HG02884 (cell line): ENCODE measurements around the gene TGM6.

Source experiments
- ATAC-seq: cut with Tn5 transposase; IDR thresholded peaks from one replicate; pipeline ENCODE4 v1.9.1; 2021; ENCODE audit warnings: mild to moderate bottlenecking, moderate library complexity; ENCODE audit not compliant: unreplicated experiment

TGM6 gene

DNA sequence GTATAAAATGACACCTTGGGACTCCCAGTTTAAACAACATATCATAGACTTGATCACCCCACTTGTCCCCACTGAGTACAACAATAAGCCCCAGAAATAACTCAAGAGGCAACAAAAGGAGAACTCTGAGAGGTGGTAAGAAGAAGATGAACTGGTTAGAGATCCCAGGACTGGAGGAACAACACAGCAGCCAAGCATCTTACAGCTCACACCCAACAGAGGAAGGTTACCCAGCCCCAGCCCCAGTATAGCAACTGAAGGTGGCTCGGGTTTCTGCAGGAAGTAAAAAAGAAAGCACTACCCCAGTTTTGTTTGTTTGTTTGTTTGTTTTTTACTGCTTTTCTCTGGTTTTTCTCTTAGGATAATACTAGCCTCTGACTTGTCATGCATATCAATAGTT, 17.1 kb upstream of the TGM6 start:
- ATAC-seq: no peak

- no peak for ATAC-seq
These were observed 16.7 kb upstream of the TGM6 start for GRCh38 chr20:2364044-2364443.

- no peak for ATAC-seq
These were observed 15.6 kb upstream of the TGM6 start for GRCh38 chr20:2365091-2365490.

- ATAC-seq: no peak
These were observed 15.0 kb upstream of the TGM6 start for GRCh38 chr20:2365666-2366065.

GRCh38 chr20:2368621-2369020, 12.1 kb upstream of the TGM6 start:
- ATAC-seq: no peak

DNA sequence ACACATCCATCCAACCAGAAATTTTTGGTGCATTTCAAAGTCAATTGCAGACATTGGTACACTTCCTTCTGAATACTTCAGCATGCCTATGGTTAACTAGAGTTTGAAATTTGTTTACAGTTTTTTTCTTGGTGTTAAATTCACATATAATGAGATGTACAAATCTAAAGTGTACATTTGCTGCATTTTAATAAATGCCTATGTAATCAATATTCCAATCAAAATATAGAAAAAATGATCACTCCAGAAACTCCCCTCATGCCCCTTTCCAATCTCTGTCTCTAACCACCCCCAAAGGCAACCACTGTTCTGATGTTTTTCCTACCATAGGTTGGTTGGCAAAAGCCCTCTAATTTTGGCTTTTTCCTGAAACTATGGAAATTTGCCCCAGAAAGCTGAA, 7.6 kb upstream of the TGM6 start:
- no peak for ATAC-seq

GRCh38 chr20:2374346-2375125, 6.2 kb upstream of the TGM6 start:
- no peak for ATAC-seq

DNA sequence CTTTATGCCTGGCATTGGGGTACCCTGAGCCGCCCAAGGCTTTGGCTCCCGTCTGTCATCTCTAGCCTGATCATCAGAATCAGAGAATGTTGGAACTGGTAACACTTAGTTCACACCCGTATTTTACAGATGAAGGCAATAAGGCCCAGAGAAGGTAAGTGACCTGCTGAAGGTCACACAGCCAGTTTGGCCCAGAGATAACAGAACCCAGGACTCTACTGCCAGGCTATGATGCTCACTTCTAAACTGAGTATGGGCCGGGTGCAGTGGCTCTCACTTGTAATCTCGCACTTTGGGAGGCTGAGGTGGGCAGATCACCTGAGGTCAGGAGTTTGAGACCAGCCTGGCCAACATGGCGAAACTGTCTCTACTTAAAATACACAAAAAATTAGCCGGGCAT, 1.8 kb upstream of the TGM6 start:
- no peak for ATAC-seq

DNA sequence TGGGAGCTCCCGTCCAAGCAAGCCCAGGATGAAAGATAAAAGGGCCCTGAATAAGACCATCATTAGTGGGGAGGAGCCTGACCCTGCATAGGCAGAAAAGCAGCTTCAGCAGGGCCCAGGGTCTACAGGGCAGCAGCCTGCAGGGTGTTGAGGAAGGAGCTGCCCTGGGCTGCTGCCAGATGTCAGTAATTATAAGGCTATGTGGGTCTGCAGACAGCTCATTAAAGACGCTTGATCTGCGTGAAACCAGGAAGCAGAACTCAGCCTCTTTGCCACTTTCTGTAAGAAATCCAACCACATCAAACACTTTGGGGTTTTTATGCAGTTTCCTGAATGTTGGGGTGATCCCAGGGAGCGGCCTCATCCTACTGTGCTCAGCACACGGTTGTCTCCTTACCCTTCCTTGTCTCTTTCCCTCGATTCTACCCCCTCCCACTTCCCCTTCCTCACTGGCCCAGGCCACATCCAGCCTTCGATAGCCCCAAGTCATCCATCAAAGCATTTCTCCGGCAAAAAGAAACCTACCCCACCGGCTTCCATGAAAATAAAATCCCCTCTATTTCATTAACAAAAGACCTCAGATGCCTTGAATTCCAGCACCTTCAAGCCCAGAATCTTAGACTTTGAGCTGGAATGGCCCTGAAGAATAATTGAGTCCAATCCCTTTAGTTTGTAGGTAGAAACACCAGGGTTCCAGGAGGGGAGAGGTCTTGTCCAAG, 1.0 kb upstream of the TGM6 start:
- ATAC-seq: no peak

DNA sequence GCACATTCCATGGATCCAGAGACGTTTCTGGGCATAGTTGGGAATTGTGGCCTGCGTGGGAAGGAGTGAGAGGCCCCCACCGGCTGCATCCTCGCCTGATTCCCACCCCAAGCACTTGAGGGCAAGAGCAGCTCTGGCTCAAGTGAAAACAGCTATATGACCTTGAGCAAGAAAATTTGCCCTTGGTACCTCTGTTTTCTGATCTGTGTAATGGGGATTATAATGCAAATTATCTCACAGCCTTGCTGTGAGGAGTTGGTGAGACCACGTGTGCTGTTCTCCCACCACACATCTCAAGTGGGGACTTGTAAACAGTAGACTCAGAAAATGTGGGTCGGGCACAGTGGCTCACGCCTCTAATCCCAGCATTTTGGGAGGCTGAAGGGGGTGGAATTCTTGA, 602 bp downstream of the TGM6 start:
- ATAC-seq: no peak

GRCh38 chr20:2382833-2383232, 2.1 kb downstream of the TGM6 start:
- ATAC-seq: no peak

DNA sequence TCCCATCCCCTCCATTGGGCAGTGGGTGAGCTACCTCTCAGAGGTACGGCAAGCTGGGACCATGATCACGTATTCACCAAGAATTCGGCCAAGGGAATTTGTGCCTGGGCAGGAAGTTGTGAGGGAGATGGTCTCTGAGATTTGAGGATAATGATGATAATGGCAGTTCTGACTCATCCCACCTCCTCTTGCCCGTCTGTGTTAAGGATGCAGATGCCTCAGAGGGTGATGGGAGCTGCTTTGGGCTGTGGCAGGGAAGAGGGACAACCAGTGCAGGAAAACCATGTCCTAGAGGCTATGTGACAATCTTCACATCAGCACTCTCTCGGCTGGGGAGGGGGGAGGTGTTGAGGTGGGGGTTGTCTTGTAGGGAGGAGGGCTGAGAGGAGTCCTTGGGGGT, 4.3 kb downstream of the TGM6 start:
- ATAC-seq: no peak

DNA sequence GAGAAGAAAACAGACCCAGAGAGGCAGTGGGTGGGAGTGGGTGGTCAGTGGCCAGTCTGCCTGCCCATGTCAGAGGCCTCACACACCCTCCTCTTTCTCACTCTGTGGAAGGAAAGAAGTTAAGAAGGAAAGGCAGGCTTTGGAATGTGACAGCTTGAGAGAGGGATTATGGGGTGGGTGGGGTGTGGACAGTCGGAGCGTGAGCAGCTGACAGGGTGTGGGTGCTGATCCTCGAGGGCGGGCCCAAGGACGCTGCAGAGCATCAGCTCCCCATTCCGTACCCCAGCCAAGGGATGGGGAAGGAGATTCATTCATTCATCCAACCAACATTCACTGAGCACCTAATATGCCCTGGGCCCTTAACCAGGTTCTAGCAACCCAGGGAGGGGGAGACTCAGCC, 4.8 kb downstream of the TGM6 start:
- ATAC-seq: no peak

DNA sequence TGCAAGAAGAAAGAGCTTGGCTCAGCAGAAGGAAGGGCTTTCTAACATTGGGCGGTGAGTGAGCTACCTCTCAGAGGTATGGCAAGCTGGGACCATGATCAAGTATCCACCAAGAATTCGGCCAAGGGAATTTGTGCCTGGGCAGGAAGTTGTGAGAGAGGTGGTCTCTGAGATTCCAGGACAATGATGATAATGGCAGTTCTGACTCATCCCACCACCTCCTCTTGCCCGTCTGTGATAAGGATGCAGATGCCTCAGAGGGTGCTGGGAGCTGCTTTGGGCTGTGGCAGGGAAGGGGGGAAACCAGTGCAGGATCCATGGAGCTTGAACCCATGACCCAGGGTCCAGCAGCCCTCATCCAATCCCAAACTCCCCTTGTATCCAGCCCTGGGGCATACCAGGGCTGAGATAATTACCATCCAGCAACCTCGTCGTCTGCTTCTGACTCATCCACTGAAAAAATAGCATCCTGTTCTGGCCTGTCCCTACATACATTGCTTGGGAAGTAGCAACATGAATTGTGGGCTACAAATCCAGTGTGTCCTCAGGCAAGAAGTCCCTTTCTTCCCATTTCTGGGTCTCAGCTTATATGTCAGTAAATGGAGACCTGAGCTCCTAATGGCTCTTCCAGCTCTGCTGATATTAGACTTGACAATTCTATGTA, 5.9 kb downstream of the TGM6 start:
- no peak for ATAC-seq

- ATAC-seq: no peak
These were observed 6.5 kb downstream of the TGM6 start for GRCh38 chr20:2387180-2387577.

GRCh38 chr20:2387580-2387979, 6.9 kb downstream of the TGM6 start:
- ATAC-seq: no peak

- no peak for ATAC-seq
These were observed 10.4 kb downstream of the TGM6 start for GRCh38 chr20:2390951-2391675.

GRCh38 chr20:2394411-2395055, 13.8 kb downstream of the TGM6 start:
- ATAC-seq: no peak

DNA sequence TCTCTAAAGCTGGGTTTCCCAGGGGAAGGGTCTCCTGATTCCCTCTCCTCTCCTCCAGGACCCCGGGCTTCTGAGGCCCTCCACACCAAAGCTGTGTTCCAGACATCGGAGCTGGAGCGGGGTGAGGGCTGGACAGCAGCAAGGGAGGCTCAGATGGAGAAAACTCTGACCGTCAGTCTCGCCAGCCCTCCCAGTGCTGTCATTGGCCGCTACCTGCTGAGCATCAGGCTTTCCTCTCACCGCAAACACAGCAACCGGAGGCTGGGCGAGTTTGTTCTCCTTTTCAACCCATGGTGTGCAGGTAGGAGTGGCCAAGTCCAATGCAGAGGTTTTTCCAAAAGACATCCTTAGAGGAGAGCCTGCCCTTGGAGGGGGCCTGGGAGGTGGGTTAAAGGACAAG, 14.4 kb downstream of the TGM6 start:
- ATAC-seq: no peak

DNA sequence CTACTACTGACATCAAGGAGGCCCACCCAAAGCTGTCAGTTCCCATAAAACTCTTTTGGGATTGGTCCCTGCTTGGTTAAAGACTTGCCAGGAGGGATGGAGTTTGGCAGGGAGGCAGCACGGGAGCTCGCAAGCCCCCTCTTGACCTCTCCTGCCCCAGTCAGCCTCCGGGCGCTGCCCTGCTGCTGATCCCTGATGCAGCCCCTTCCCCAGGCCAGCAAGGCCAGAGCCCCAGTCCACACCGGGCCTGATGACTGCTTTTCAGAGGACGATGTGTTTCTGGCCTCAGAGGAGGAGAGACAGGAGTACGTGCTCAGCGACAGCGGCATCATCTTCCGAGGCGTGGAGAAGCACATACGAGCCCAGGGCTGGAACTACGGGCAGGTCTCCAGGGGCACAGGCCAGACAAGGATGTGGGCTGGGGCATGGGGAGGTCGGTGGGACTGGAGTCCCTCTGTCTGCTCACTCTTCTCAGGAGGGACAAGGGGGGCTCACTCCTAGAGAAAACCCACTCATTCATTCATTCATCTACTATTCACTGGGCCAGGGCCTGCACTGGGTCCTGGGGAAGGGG, 15.6 kb downstream of the TGM6 start:
- ATAC-seq: no peak

- ATAC-seq: no peak
These were observed 16.4 kb downstream of the TGM6 start for GRCh38 chr20:2397091-2397490.
